CD4-positive, alpha-beta T cell treated with Interleukin-17A for 4 hours (primary cell): ENCODE measurements around the gene FGFBP3.

Experiments used
- DNase-seq: peaks from one replicate; pipeline ENCODE4 v3.0.0-alpha.2; 2020; ENCODE audit warnings: mixed read lengths

FGFBP3 gene

DNA sequence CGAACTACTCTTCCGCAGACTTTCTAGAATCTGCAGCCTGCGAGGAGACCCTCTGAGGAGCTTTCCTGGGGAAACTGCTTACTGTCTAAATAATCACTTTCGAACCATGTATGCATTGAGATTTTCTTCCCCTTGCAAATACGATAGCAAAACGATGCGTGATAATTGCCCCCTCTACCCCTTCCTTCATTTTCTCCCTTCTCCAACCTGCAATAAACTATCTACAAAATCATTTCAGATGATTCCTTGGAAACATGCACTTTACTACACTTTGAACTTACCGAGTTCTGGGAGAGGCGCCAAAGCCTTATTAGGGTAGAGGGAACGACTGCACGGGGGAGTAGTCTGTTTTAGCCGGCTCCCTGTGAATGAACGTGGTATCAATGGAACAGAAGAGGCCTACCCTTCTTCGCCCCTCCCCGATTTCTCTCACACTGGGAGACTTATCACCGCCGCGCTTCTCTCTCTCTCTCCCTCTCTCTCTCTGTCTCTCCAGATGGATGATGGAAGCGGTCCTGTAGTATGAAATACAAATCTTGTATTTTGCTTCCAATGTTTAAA lies at the start of gene FGFBP3:
Gene FGFBP3 (minus strand): TSS at position 370 of the 561 bp plus-strand sequence. CDS start 517 bp downstream, outside the sequence.
- DNase-seq = peak; percentile 49

DNA sequence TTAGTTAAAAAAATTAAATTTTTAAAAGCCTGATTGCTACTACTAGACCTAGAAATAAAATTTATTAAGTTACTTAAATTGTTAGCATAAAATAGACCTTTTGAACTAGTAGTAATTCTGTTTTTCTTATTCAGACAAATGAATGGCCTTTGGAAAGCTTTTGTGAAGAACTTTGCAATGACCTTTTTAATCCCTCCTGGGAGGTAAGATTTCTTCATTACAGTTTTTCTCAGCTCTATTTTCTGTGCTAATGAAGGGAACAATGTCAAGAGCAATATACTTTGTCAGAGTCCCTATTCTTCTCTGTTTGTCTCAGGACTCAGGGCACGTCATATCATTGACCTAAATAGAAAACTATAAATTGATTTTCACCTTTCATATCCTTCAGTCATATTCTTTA lies 47.8 kb upstream of the FGFBP3 start:
- no peak for DNase-seq

GRCh38 chr10:91955114-91955513 lies 45.8 kb upstream of the FGFBP3 start:
- DNase-seq = no peak

GRCh38 chr10:91953600-91954160 lies 44.4 kb upstream of the FGFBP3 start:
- no peak for DNase-seq

DNA sequence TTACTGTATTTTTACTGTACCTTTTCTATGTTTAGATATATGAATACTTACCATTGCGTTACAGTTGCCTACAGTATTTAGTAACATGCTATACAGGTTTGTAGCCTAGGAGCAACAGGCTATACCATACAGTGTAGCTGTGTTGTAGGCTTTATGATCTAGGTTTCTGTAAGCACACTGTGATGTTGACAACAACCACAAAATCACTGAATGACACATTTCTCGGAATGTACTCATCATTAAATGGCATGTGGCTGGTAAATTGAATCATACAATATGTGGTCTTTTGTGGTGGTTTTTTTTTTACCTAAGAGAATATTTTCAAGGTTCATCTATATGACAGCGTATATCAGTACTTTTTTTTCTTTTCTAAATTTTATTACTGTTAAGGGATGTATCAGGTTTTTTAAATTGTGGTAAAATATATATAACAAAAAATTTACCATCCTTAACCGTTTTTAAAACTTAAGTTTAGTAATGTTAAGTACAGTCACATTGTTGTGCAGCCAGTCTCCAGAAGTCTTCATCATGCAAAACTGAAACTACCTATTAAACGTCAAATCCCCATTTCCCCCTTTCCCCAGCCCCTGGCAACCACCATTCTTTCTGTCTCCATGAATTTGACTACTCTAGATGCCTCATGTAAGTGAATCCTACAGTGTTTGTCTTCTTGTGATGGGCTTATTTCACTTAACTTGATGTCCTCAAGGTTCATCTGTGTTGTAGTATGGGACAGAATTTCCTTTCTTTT lies 35.8 kb upstream of the FGFBP3 start:
- no peak for DNase-seq

GRCh38 chr10:91941426-91941825 lies 32.1 kb upstream of the FGFBP3 start:
- DNase-seq = no peak

GRCh38 chr10:91939653-91940052 lies 30.4 kb upstream of the FGFBP3 start:
- no peak for DNase-seq

DNA sequence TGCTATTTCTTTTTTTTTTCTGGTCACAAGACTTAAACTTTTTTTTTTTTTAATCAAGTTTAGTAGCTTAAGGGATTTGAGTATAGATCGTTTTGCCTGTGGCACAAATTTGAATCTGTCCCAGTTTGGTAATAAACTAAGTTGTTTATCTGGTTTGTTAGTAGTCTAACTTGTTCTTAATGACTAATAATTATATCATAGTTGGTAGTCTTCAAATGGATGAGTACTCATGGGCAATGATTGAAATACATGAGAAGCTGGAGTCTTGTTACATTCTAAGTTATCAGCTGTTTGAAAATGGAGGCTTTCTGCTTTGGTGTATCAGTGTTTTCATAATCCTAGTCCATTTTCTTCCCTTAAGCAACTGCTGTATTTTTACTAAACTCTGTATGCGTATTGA lies 26.6 kb upstream of the FGFBP3 start:
- DNase-seq = no peak

GRCh38 chr10:91932737-91933136 lies 23.5 kb upstream of the FGFBP3 start:
- no peak for DNase-seq

GRCh38 chr10:91931526-91932190 lies 22.4 kb upstream of the FGFBP3 start:
- DNase-seq = no peak

GRCh38 chr10:91930939-91931338 lies 21.7 kb upstream of the FGFBP3 start:
- DNase-seq = no peak

- DNase-seq = no peak
Measured at GRCh38 chr10:91925022-91925320, 15.7 kb upstream of the FGFBP3 start.

- DNase-seq = no peak
Measured at GRCh38 chr10:91924212-91925021, 15.1 kb upstream of the FGFBP3 start.

DNA sequence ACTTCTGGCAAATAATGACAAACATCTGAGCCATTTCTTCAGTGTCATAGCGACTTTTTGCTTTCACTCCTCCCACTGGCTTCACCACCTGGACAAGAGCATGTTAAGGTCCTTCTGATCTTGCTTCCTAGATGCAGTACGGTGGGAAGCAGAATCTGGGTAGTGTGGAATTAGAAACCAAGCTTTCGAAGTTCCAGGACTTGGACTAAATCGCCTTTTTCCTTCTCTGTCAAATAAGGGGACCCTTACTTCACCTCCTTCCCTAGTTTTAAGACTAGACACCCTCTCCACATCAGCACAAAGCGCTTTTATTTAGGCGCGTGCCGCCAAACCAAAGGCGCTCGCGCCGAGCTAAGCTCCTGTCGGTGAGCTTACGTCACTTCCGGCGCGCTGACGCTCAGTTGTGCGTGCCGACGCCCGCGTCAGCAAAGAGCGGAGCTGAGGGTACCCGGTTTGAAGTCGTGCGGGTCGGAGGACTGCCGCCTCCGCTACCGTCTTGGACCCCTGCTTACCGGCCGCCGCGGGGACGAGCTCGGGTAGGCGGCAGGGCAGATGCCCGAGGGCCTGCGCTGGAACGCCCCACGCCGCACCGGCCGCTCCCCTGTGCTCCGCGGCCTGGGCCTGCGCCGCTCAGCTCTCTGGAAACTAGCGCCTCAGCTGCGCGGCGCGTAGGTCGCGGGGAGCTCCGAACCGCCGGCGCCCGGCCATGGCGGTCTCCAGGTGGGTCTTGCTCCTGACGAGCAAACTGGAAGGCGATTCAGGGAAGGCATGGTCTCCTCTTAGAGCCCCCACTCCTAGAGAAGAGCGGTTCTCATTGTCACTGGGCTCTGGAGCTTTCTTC lies 14.3 kb upstream of the FGFBP3 start, which contains the start of gene BTAF1:
Gene BTAF1 (plus strand): TSS at position 400 of the 841 bp plus-strand sequence. CDS start 307 bp downstream, at position 707.
- peak; percentile 95 for DNase-seq

- no peak for DNase-seq
Measured at GRCh38 chr10:91919651-91920050, 10.4 kb upstream of the FGFBP3 start.

DNA sequence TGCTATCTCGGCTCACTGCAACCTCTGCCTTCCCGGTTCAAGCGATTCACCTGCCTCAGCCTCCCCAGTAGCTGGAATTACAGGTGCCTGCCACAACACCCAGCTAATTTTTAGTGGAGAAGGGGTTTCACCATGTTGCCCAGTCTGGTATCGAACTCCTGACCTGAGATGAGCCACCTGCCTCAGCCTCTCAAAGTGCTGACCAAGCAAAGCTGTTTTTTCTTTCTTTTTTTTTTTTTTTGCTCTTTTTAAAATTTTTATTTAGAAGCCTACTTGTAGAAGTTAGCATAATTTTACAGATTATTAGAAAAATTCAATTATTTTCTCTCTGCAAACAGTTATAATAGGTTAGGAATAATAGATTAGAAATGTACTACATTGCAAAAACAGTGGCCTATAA lies 1.2 kb upstream of the FGFBP3 start:
- DNase-seq = no peak

GRCh38 chr10:91908337-91909116 lies 759 bp downstream of the FGFBP3 start:
- DNase-seq = peak; percentile 77

DNA sequence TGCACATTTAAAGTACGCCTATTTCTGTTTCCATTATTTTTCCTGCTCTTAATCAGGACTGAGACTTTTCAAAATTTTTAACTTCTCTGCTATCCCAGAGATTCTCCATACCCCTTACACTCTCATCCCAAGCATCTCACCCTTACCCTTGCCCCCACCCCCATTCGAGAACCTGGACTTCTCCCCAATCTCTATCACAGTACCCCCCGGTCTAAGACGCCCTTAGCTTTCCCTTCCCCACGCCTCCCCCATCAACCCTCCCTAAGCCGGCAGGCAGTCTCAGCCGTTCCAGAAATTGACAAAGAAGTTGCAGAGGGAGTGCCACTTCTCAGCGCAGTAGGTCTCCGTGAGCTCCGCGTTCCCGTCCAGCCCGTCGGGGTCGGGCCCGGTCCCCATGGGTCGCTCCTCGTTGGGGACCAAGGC lies 1.4 kb downstream of the FGFBP3 start:
- DNase-seq = no peak

GRCh38 chr10:91907033-91907594 lies 2.2 kb downstream of the FGFBP3 start:
- DNase-seq = no peak

DNA sequence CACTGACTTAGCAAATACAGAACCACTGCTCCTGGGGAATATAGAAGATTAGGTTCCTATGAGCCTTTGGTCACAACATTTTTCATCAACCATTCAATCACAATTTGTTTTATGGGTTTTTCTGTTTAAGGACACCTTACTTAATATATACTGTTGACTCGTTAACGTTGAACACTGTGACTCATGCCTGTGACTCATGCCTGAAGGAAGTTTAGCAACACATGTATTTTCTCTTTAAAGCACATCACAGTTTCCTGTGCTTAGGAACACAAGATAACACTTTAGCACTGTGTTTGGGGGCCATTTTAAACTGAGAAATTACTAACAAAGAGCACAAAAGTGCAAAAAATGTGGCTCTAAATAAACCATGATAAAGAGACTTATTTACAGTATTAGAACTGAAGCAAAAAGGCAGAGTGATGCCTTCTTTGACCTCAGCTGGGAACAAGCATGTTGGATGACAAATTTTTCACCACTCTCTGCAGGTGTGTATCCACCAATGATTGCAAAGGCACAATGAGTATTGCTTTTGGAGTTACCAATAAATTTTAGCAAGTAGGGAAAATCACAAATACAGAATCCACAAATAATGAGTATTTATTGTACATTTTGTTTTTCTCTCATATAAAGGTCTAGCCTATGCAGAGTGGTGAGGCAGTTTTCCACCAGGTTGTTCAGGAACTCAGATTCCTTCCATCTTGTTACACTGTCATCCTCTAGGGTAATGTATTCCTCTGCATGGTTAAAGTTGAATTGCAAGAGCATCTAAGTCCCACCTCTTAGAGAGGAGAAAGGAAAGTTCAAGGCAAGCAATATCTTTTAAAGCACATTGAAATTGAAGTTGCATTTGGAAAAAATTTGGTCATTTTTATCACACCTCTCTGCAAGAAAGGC lies 7.3 kb downstream of the FGFBP3 start:
- peak; percentile 69 for DNase-seq
